ENCODE data around the gene ITSN1. TPM values are rescaled to one million over a fixed set of nuclear protein-coding genes. Genes with fewer than 3 reads are reported as not detected.

The ITSN1 gene
- total and polyA plus RNA-seq, 8 donors, result 6.0 to 83.5 (median 25.4) TPM

- Histone ChIP-seq H3K9me3 (no peaks in the 10 kb centered on the region), H3K36me3 (peaks cover 0 to 34% (median 30%) of the 10 kb centered on the region in 4 donors), H3K4me3 (no peak overlapping the region), H3K27me3 (no peaks in the 10 kb centered on the region), H3K27ac (no peak overlapping the region), H3K4me1 (peaks cover 0 to 20% (median 5%) of the 10 kb centered on the region in 4 donors)
- TF ChIP-seq, protein P1, sequence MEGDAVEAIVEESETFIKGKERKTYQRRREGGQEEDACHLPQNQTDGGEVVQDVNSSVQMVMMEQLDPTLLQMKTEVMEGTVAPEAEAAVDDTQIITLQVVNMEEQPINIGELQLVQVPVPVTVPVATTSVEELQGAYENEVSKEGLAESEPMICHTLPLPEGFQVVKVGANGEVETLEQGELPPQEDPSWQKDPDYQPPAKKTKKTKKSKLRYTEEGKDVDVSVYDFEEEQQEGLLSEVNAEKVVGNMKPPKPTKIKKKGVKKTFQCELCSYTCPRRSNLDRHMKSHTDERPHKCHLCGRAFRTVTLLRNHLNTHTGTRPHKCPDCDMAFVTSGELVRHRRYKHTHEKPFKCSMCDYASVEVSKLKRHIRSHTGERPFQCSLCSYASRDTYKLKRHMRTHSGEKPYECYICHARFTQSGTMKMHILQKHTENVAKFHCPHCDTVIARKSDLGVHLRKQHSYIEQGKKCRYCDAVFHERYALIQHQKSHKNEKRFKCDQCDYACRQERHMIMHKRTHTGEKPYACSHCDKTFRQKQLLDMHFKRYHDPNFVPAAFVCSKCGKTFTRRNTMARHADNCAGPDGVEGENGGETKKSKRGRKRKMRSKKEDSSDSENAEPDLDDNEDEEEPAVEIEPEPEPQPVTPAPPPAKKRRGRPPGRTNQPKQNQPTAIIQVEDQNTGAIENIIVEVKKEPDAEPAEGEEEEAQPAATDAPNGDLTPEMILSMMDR (IDR thresholded peaks at IDR 0.05), result no peak
- no peak for TF ChIP-seq EP300 (IDR thresholded peaks at IDR 0.05)
- TF ChIP-seq POLR2AphosphoS5 (IDR thresholded peaks at IDR 0.05), result no peak
- DNase-seq, result no peak
- 70 to 87% (median 83%) methylated on average over 2 of the region's 2 CpGs for WGBS, 5 donors
- intact Hi-C loops (cut with DNase I; ENCODE audit: low total_unique reads), result no loop called here
Observed at GRCh38 chr21:33634254-33634653, 8.0 kb upstream of the ITSN1 start.

DNA sequence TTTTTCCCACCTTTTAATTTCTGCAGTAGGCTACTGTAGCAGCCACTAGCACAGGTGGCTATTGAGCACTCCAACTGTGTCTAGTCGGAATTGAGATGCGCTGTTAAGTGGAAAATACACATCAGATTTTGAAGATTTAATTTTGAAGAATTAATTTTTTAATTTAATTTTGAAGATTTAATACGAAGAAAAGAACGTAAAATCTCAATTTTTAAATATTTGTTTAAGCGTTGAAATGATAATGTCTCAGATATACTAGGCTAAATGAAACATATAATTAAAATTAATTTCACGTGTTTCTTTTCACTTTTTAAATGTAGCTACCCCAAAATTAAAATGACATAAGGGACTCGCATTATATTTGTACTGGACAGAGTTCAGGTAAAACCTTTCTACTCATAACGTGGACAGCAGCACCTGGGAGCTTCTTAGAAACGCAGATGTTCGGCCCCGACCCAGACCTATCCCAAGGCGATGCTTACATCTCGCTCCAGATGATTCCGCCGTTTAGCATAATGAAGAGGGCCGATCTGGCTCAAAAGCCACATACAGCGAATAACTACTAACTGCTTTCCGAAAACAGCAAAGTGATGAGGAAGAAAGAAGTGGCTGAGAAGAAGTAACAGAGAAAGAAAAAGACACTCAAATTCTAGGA, 1.5 kb upstream of the ITSN1 start:
- WGBS, 5 donors, result 15 to 21% (median 19%) methylated on average over 18 of the region's 18 CpGs
- H3K4me1 ChIP-seq, result peaks cover 11 to 61% (median 39%) of the 10 kb centered on the region in 4 donors
- DNase-seq, result peak in 1 of 2 donors; percentile 68
- peak overlapping the region in 4 of 5 donors; percentile 90 to 95 (median 93) for H3K27ac ChIP-seq
- no peaks in the 10 kb centered on the region for H3K9me3 ChIP-seq
- H3K27me3 ChIP-seq, result no peaks in the 10 kb centered on the region
- peaks cover 0 to 5% (median 0%) of the 10 kb centered on the region in 4 donors for H3K36me3 ChIP-seq
- TF ChIP-seq POLR2AphosphoS5 (IDR thresholded peaks at IDR 0.05), result no peak
- TF ChIP-seq, protein P1 (IDR thresholded peaks at IDR 0.05), result no peak
- no peak for TF ChIP-seq POLR2A (IDR thresholded peaks at IDR 0.05)
- no peak for TF ChIP-seq EP300 (IDR thresholded peaks at IDR 0.05)
- intact Hi-C loops (cut with DNase I; ENCODE audit: low total_unique reads), result no loop called here
- H3K4me3 ChIP-seq, result peak overlapping the region; percentile 96 to 98 (median 96)

DNA sequence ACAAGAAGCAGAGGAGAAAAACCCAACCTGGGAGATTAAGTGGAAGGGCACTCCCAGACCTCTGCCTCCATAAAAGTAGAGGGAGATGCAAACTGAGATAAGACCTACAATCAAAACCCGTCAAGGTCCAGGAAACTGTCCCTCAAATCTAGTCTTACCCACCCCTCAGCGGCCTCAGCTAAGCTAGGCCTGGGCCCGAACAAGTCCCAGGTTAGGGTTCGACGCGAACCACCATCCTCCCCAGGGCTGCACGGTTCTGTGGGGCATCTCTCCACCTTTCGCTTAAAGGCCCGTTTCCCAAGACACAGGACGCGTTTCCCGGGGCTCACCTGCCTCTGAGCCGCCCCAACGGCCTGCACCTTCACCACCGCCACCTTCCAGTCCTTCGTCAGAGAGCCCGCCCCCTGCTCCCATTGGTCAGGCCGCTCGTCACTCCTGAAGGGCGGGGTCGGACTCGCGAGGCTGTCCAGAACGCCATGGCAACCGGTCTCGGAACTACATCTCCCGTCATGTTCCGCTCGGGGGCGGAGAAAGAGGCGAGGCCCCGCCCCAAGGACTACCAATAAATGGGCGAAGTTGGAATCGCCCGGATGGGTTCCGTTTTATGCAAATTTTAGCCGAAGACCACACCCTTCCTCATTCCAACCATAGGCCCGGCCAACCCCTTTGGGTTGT, 812 bp upstream of the ITSN1 start, which contains the start of gene CRYZL1:
CRYZL1 (minus strand) TSS at position 390 of the 675 bp plus-strand sequence. CDS start 10,190 bp downstream, outside the sequence.
- peaks cover 0 to 5% (median 0%) of the 10 kb centered on the region in 4 donors for H3K36me3 ChIP-seq
- H3K4me1 ChIP-seq, result peaks cover 11 to 61% (median 39%) of the 10 kb centered on the region in 4 donors
- DNase-seq, result peak; percentile 100
- TF ChIP-seq, protein P1 (IDR thresholded peaks at IDR 0.05), result no peak
- TF ChIP-seq POLR2AphosphoS5 (IDR thresholded peaks at IDR 0.05) (peak in 2 of 3 donors; percentile 79 to 82), EP300 (IDR thresholded peaks at IDR 0.05) (no peak), POLR2A (IDR thresholded peaks at IDR 0.05) (peak in 1 of 4 donors; percentile 36)
- peak within 1 kb of the TSS; percentile 96 to 98 (median 96) for H3K4me3 ChIP-seq
- intact Hi-C loops (cut with DNase I; ENCODE audit: low total_unique reads), result no loop called here
- 0 to 1% (median 0%) methylated on average over 33 to 38 of the region's 38 CpGs for WGBS, 5 donors
- H3K9me3 ChIP-seq, result no peaks in the 10 kb centered on the region
- H3K27me3 ChIP-seq, result no peaks in the 10 kb centered on the region
- peak within 1 kb of the TSS; percentile 89 to 95 (median 92) for H3K27ac ChIP-seq

GRCh38 chr21:33642896-33643657, 776 bp downstream of the ITSN1 start:
- Histone ChIP-seq H3K36me3 (no peaks in the 10 kb centered on the region), H3K27me3 (no peaks in the 10 kb centered on the region), H3K27ac (peak overlapping the region; percentile 85 to 95 (median 92)), H3K9me3 (no peaks in the 10 kb centered on the region), H3K4me3 (peak overlapping the region; percentile 96 to 98 (median 96)), H3K4me1 (peaks cover 11 to 56% (median 39%) of the 10 kb centered on the region in 4 donors)
- TF ChIP-seq EP300 (IDR thresholded peaks at IDR 0.05), result no peak
- no peak for TF ChIP-seq POLR2A (IDR thresholded peaks at IDR 0.05)
- TF ChIP-seq, protein P1 (IDR thresholded peaks at IDR 0.05), result no peak
- TF ChIP-seq POLR2AphosphoS5 (IDR thresholded peaks at IDR 0.05), result no peak
- DNase-seq, result peak; percentile 31 to 67
- intact Hi-C loops (cut with DNase I; ENCODE audit: low total_unique reads), result no loop called here
- WGBS, 5 donors, result 0 to 1% (median 1%) methylated on average over 12 to 73 of the region's 78 CpGs
